Smooth muscle cell (in vitro differentiated cells): Measurements from ENCODE around the gene ARHGEF37. TPM values are rescaled to one million over a fixed set of nuclear protein-coding genes. Genes with fewer than 3 reads are reported as not detected.

Source experiments
- DNase-seq: peaks from one replicate; lab custom pipeline; 2025; ENCODE audit not compliant: unreplicated experiment; lab: John Stamatoyannopoulos, UW
- H2AFZ ChIP-seq: fragments of 200-600 bp; sonication (generic); 2 replicates; pipeline ENCODE4 v1.6.0; 2016; ENCODE audit warnings: antibody characterized with exemption, low read depth, mild to moderate bottlenecking
- H3F3A ChIP-seq: fragments of 200-600 bp; sonication (generic); 2 replicates; pipeline ENCODE4 v1.6.0; 2017; ENCODE audit warnings: antibody characterized with exemption, low read depth
- H3K27ac ChIP-seq: fragments of 200-600 bp; sonication (generic); 2 replicates; pipeline ENCODE4 v1.5.1; 2016; ENCODE audit warnings: low read depth, mild to moderate bottlenecking
- H3K27me3 ChIP-seq: fragments of 200-600 bp; sonication (generic); 2 replicates; pipeline ENCODE4 v1.6.1; 2016; ENCODE audit warnings: low read depth, mild to moderate bottlenecking
- H3K36me3 ChIP-seq: fragments of 200-600 bp; sonication (generic); 2 replicates; pipeline ENCODE4 v1.5.1; 2016; ENCODE audit warnings: low read depth
- H3K4me1 ChIP-seq: fragments of 200-600 bp; sonication (generic); 2 replicates; pipeline ENCODE4 v1.5.1; 2016; ENCODE audit warnings: low read depth
- H3K4me2 ChIP-seq: fragments of 200-600 bp; sonication (generic); 2 replicates; pipeline ENCODE4 v1.6.0; 2016; ENCODE audit warnings: mild to moderate bottlenecking
- H3K4me3 ChIP-seq: fragments of 200-600 bp; sonication (generic); 2 replicates; pipeline ENCODE4 v1.5.1; 2016; ENCODE audit warnings: mild to moderate bottlenecking
- H3K79me2 ChIP-seq: fragments of 200-600 bp; sonication (generic); 2 replicates; pipeline ENCODE4 v1.6.0; 2016; ENCODE audit warnings: low read depth, mild to moderate bottlenecking
- H3K9ac ChIP-seq: fragments of 200-600 bp; sonication (generic); 2 replicates; pipeline ENCODE4 v1.6.0; 2016; ENCODE audit warnings: low read depth
- H3K9me3 ChIP-seq: fragments of 200-600 bp; sonication (generic); replicated peaks from 2 replicates; pipeline ENCODE4 v1.5.1; 2016; ENCODE audit warnings: low read depth
- H4K20me1 ChIP-seq: fragments of 200-600 bp; sonication (generic); 2 replicates; pipeline ENCODE4 v1.6.0; 2016; ENCODE audit warnings: low read depth
- whole genome bisulfite sequencing: methylation state at CpG from one replicate; pipeline ENCODE4 v1.1.7; 2016; ENCODE audit warnings: low lambda C conversion rate; 5-methylcytosine and 5-hydroxymethylcytosine counted together
- polyA plus RNA-seq: library from polyadenylated mRNA; unstranded; fragments of >200 nt; fragmentation: Nextera tagmentation; extraction: Ambion mirVana; gene quantifications from 2 replicates; pipeline ENCODE4 v1.2.1, GENCODE V29; 2016
- total RNA-seq: library from RNA; depleted of rRNA; stranded (reverse); fragments of >200 nt; gene quantifications from 2 replicates; pipeline ENCODE4 v1.2.3, GENCODE V29; 2014
- TF ChIP-seq, protein P1 (sequence below): fragments of 200-600 bp; sonication (generic); IDR thresholded peaks from 2 replicates; pipeline ENCODE4 v1.5.1; 2017; ENCODE audit warnings: borderline replicate concordance, mild to moderate bottlenecking, antibody characterized with exemption; ENCODE audit not compliant: insufficient read depth, poor library complexity, severe bottlenecking

ARHGEF37 gene
- total and polyA plus RNA-seq, 2 experiments from 2014 or later: 0.70 to 1.4 TPM

DNA sequence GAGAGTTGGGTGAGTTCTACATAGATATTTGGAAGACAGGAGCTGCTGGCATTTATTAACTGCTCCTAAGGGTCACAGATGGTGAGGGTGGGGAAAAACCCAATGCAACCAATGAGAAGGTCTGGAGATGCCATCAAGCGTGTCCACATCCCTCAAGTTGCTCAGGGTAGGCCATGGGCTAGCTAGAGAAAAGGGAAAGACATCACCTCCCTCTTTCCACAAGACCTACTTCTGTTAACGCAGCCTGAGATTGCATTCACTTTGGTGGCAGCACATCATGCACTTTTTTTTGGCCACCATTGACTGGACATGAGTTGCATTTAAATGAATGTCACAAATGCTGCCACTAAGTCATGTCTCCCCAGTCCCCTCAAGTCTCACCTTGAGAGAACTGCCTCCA, 71.4 kb downstream of the ARHGEF37 start:
- DNase-seq: no peak

GRCh38 chr5:149654231-149654630, 72.9 kb downstream of the ARHGEF37 start:
- no peak overlapping the region for H3K4me3 ChIP-seq
- H3K79me2 ChIP-seq: no peaks in the 10 kb centered on the region
- H3K36me3 ChIP-seq: no peaks in the 10 kb centered on the region
- no peak overlapping the region for H3K4me2 ChIP-seq
- H3K27me3 ChIP-seq: no peaks in the 10 kb centered on the region
- no peak overlapping the region for H2AFZ ChIP-seq
- no peaks in the 10 kb centered on the region for H3F3A ChIP-seq
- WGBS: 62% methylated on average over 2 of the region's 3 CpGs
- H3K9me3 ChIP-seq: no peaks in the 10 kb centered on the region
- H3K27ac ChIP-seq: no peak overlapping the region
- H3K4me1 ChIP-seq: no peaks in the 10 kb centered on the region
- DNase-seq: no peak
- TF ChIP-seq, protein P1, sequence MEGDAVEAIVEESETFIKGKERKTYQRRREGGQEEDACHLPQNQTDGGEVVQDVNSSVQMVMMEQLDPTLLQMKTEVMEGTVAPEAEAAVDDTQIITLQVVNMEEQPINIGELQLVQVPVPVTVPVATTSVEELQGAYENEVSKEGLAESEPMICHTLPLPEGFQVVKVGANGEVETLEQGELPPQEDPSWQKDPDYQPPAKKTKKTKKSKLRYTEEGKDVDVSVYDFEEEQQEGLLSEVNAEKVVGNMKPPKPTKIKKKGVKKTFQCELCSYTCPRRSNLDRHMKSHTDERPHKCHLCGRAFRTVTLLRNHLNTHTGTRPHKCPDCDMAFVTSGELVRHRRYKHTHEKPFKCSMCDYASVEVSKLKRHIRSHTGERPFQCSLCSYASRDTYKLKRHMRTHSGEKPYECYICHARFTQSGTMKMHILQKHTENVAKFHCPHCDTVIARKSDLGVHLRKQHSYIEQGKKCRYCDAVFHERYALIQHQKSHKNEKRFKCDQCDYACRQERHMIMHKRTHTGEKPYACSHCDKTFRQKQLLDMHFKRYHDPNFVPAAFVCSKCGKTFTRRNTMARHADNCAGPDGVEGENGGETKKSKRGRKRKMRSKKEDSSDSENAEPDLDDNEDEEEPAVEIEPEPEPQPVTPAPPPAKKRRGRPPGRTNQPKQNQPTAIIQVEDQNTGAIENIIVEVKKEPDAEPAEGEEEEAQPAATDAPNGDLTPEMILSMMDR: no peak
- H4K20me1 ChIP-seq: no peaks in the 10 kb centered on the region
- no peak overlapping the region for H3K9ac ChIP-seq

More for the DNA sequence above, 71.4 kb downstream of the ARHGEF37 start:
- Histone ChIP-seq H3F3A (no peaks in the 10 kb centered on the region), H2AFZ (no peak overlapping the region), H3K4me1 (no peaks in the 10 kb centered on the region), H3K4me2 (no peak overlapping the region), H3K4me3 (no peak overlapping the region), H3K9me3 (no peaks in the 10 kb centered on the region), H4K20me1 (no peaks in the 10 kb centered on the region), H3K9ac (no peak overlapping the region), H3K79me2 (no peaks in the 10 kb centered on the region), H3K27me3 (no peaks in the 10 kb centered on the region), H3K36me3 (no peaks in the 10 kb centered on the region), H3K27ac (no peak overlapping the region)
- 96% methylated on average over 2 of the region's 2 CpGs for WGBS
- TF ChIP-seq, protein P1: no peak

GRCh38 chr5:149654883-149655505, 73.7 kb downstream of the ARHGEF37 start:
- no peak for DNase-seq
- no peak overlapping the region for H3K4me3 ChIP-seq
- no peaks in the 10 kb centered on the region for H3K36me3 ChIP-seq
- H3F3A ChIP-seq: no peaks in the 10 kb centered on the region
- no peak overlapping the region for H3K4me2 ChIP-seq
- H3K4me1 ChIP-seq: no peaks in the 10 kb centered on the region
- H4K20me1 ChIP-seq: no peaks in the 10 kb centered on the region
- no peaks in the 10 kb centered on the region for H3K27me3 ChIP-seq
- no CpG with 5 or more reads among the region's 4 CpGs for WGBS
- TF ChIP-seq, protein P1: no peak
- H3K9me3 ChIP-seq: no peaks in the 10 kb centered on the region
- H2AFZ ChIP-seq: no peak overlapping the region
- no peak overlapping the region for H3K27ac ChIP-seq
- no peaks in the 10 kb centered on the region for H3K79me2 ChIP-seq
- H3K9ac ChIP-seq: no peak overlapping the region

GRCh38 chr5:149656576-149657182, 75.4 kb downstream of the ARHGEF37 start:
- no peak overlapping the region for H3K9ac ChIP-seq
- no peaks in the 10 kb centered on the region for H3F3A ChIP-seq
- TF ChIP-seq, protein P1: peak; percentile 62
- H4K20me1 ChIP-seq: no peaks in the 10 kb centered on the region
- no peaks in the 10 kb centered on the region for H3K9me3 ChIP-seq
- no peak overlapping the region for H3K27ac ChIP-seq
- no peaks in the 10 kb centered on the region for H3K79me2 ChIP-seq
- no peak overlapping the region for H3K4me2 ChIP-seq
- H3K36me3 ChIP-seq: no peaks in the 10 kb centered on the region
- no peak overlapping the region for H2AFZ ChIP-seq
- no peak overlapping the region for H3K4me3 ChIP-seq
- 66% methylated on average over 6 of the region's 6 CpGs for WGBS
- no peaks in the 10 kb centered on the region for H3K27me3 ChIP-seq
- DNase-seq: no peak
- no peaks in the 10 kb centered on the region for H3K4me1 ChIP-seq
